DMS53 treated with DMSO at 0.1 percent for 48 hours (cell line): ENCODE data around the gene TPSD1.
"Not testable (repeated sequence)": the region's sequence is repeated elsewhere in the genome, so short reads cannot be mapped to it uniquely, and the experiment has no call there.

Source experiments
- DNase-seq: peaks from one replicate; lab custom pipeline; 2025; ENCODE audit not compliant: unreplicated experiment; lab: John Stamatoyannopoulos, UW

TPSD1 gene

DNA sequence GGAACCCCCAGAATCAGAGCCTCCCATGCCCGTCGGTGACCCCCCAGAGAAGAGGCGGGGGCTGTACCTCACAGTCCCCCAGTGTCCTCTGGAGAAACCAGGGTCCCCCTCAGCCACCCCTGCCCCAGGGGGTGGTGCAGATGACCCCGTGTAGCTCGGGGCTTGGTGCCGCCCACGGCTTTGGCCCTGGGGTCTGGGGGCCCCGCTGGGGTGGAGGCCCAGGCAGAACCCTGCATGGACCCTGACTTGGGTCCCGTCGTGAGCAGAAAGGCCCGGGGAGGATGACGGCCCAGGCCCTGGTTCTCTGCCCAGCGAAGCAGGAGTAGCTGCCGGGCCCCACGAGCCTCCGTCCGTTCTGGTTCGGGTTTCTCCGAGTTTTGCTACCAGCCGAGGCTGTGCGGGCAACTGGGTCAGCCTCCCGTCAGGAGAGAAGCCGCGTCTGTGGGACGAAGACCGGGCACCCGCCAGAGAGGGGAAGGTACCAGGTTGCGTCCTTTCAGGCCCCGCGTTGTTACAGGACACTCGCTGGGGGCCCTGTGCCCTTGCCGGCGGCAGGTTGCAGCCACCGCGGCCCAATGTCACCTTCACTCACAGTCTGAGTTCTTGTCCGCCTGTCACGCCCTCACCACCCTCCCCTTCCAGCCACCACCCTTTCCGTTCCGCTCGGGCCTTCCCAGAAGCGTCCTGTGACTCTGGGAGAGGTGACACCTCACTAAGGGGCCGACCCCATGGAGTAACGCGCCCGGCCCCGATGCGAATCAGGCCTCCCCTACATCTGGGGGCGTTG, 34.8 kb upstream of the TPSD1 start:
- no peak for DNase-seq

DNA sequence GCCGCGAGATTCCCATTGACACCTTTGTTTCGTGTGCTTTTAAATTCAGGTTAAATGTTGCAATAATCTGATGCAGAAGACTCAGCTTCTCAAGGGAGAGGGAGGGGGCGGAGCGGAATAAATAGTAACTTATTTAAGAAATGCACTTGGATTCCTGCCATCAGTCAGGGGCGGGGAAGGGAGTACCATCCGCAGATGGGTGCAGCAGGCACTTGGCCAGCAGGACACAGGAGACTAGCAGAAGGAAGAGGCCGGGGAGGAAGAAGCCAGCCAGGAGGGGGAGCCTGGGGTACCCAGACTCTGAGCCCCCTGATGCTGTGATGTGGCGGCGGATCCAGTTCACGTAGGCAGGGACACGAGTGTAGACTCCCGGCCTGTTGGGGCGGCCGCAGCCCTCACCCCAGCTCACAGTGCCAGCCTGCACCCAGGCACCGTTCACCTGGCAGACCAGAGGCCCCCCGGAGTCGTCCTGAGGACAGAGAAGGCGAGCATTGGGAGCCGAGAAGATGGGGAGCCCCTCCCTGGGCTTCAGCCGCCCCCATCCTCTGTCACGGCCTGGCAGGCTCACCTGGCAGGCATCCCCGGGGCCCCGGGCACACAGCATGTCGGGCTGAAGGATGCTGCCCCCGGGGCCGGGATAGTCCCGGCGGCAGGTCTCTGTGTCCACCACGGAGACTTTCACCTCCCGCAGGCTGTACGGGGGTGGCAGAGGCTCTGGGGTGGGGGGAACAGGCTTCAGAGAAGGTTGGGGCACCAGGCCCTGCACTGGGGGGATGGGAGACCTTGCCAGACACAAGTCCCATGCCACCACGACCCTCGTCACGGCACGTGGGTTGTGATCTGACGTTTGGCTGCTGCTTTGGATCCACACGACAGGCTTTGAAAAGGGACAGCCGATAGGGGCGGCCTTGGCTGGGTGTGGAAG, 34.0 kb upstream of the TPSD1 start:
- DNase-seq = no peak

DNA sequence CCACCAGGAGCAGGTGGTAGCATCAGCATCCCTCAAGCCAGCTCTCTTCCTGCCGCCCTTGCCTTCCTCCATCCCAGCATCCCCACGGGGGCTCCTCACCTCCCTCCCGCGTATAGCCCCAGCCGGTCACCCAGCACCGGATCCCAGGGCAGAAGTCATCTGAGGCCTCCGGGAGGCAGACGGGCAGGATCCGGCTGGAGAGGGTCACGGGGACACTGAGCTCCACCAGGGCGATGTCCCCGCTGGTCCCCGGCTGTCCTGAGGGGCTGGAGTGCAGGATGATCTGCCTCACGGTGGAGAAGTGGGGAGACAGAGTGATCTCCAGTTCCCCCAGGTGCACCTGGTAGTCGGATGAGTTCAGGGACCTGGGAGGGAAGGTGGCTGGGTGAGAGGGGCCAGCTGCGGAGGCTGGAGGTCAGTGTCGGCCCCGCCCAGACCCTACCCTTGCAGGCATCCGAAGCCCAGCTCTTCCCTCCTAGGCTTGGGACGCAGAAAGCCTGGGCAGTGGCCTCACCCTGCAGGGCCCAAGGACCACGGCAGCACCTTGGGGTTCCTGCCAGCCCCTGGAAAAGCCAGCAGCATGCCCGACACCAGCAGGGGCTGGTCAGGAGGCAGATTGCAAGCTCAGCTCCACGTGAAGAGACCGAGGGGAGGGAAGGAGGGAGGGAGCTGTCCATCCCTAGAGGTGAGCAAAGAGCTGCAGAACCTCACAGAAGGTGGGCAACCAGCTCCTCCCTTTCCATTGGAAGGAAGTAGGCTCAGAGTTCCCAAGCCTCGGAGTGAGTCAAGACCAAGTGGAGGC, 33.1 kb upstream of the TPSD1 start:
- no peak for DNase-seq

DNA sequence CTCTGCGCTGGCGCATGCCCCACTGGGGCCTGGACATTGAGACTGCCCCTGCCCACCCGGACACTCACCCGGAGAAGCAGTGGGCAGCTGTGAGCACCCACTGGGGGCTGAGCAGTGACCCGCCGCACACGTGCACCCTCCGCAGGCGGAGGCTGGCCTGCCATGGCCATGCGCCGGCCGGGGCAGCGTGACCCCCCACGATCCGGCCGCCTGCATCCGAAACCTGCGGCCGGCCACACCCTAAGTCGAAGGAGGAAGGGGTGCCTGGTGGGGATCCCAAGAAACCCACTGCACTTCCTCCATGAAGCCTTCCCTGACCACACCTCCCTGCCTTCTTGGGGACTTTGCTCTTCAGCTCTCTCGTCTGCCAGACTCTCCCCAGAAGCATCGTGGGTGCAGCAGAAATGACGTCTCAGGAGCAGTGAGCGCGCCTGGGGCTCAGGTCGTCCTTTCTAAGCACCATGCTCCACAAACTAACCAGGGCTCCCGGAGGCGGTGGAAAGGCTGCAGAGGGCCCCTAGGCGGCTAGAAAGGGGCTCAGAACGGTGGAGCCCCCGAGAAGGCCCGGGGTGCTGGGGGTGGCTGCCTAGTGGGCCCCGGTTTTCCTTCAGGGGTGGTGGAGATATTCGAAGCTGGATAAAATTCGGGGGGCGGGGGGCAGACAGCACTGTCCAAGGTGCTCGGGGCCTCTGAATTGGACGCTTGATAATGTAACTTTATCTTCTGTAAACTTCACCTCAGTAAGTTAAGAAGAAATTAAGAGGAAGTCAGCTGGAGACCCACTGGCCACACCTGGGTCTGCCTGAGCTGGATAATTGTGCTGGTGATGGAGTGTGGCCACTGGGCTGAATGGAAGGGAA, 32.3 kb upstream of the TPSD1 start:
- no peak for DNase-seq

DNA sequence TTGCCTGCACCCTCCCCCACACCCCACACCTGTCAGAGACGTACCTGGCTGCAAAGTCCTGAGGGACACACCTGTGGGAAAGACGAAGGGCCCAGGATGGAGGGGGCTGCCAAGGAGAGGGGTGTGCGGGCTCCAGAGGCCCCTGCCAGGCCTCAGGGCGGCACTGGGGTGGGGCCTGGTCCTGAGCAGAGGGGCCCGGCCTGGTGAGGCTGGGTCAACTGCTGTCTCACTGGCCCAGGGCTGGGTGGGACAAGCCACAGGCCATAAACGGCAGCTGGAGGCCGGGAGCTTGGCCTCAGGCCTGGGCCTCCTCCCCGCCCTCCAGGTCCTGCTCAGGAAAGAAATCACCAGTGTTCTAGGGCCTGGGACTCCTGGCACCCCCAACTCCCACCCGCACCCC, 31.3 kb upstream of the TPSD1 start:
- DNase-seq = no peak

DNA sequence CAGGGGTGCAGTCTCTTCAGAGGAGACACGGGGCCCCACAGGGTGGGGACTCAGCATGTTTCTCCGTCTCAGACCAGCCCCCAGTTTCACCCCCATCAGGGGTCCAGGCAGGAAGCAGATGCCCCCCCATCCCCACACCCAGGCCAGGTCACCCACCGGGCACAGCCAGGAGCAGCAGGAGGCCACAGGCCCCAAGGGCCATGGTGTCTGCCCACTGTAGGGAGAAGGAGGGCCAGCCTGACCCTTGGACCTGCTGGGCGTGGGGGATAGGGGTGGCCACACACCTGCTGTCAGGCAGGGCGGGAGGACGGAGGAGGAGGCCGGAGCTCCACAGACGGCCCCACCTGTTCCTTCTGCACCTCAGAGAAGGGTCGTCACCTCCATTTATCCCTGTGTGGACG, 30.8 kb upstream of the TPSD1 start, which contains the start of gene TPSG1:
Gene TPSG1, minus strand, starts transcription at position 218 of the 401 bp plus-strand sequence. Its CDS starts 16 bp downstream, at position 202.
- DNase-seq = no peak

DNA sequence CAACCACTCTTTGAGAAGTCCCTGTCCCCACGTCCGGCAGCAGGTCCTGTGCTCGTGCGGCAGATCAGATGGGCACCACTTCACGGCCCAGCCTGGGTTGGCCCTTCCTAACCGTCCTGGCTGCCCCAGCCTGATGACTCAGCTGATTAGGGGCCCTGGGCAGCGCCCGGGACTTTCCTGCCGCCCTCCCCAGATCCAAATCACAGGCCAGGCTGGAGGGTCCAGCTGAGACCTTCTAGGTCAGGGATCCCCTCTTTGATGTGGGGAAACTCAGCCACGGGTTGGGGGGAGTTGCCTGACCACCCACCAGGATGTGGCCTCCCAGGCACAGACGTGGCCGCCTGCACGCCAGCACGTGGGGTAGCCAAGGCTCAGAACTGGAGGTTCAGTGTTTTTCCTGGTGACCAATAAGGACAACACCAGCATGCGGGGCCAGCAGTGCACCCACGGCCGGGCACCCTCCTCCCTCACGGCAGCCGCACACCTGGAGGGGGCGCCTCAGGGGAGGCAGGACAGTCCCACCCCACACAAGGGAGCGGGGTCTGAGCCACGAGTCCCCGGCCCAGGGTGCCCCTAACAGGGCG, 30.0 kb upstream of the TPSD1 start:
- DNase-seq = not testable (repeated sequence)

DNA sequence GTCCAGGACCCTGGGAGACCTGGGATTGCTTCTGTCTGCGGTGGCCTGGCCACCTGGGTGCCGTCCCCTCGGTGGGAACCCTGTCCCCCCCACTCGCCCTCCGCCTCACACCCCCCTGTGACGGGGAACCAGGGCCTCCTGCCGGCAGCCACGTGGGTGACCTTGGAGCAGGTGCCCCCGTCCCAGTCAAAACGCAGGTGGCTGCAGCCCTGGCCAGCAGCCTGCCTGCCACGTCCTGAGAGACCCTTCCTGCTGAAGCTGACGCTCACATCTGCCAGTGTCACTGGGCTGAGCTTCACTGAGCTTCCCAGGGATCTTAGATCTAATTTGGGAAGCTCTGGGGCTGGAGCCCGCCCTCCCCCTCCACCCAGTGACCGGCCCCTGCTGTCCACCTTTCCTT, 29.2 kb upstream of the TPSD1 start:
- not testable (repeated sequence) for DNase-seq

DNA sequence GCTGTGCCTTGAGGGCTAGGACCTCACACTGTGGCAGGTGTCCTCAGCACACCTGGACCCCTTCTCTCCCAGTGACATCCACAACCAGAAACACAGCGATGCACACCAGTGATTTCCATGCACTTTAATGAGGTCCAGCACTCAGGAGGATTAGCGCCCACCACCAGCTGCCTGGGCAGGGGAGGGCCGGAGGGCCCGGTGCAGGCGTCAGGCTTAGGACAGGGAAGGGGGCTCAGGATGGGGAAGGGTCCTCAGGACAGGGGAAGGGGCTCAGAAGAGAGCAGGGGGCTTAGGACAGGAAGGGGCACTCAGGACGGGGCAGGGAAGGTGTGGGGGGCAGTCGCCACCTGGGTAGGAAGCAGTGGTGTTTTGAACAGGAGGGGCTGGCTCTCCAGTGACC, 27.6 kb upstream of the TPSD1 start:
- DNase-seq = not testable (repeated sequence)

DNA sequence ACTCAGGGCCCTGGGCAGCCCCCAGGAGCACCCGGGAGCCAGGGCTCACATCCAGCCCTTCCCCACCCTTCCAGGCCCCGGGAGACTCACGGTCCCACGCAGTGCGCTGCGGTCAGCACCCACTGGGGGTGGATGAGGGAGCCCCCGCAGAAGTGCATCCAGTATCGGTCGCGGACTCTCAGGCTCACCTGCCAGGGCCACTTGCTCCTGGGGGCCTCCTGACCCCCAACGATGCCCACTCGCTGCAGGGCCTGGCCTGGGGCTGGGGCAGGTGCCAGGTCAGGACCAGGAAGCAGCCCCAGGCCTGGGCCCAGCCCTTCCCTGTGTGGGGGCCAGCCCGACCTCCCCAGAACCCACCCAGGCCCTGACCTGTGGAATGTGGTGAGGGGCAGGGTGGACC, 26.4 kb upstream of the TPSD1 start:
- DNase-seq = not testable (repeated sequence)

DNA sequence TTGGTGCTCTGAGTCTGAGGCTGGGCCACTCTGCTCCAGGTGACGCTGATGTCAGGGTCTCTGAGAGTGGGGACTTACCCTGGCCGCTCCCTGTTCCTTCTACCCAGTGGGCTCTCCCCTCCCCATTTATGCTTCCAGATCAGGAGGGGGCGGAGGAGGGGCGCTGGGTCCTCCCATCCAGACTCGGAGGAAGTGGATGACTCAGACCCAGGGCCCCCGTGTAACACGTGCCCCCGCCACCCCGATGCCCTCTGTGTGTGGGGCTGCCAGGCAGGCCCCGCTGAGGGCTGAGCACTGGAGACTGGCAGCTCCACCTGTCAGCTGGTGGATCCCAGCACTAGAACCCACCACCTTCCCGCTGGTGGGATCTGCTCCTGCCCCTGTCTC, 25.8 kb upstream of the TPSD1 start, which contains the start of gene TPSB2:
Gene TPSB2, minus strand, starts transcription at position 101 of the 387 bp plus-strand sequence. CDS start 233 bp downstream, outside the sequence.
- DNase-seq = not testable (repeated sequence)

DNA sequence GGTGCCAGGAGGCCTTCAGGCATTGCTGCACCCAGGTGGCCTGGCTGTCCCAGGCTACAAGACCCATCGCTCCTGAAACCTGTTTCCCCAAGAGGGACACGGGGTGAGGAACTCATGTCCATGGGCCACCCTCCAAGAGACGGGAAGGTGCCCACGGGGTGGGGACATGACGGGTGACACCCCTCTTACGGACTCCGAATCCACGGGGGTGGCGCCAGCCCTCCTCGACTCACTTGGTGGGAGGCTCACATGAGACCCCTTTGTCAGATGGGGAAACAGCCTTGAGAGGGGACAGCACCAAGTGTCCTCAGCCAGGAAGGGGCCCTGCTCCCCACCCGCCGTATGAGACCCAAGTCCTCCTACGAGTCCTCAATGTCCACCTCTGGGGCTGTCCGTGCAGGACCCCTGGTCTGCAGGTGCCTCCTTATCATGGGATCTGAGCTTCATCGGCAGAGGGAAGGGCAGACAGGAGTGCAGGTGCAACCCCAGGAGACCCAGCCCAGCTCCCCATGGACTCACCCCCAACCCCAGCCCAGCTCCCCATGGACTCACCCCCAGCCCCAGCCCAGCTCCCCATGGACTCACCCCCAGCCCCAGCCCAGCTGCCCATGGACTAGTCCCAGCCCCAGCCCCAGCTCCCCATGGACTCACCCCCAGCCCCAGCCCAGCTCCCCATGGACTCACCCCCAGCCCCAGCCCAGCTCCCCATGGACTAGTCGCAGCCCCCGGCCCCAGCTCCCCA, 25.2 kb upstream of the TPSD1 start:
- not testable (repeated sequence) for DNase-seq

DNA sequence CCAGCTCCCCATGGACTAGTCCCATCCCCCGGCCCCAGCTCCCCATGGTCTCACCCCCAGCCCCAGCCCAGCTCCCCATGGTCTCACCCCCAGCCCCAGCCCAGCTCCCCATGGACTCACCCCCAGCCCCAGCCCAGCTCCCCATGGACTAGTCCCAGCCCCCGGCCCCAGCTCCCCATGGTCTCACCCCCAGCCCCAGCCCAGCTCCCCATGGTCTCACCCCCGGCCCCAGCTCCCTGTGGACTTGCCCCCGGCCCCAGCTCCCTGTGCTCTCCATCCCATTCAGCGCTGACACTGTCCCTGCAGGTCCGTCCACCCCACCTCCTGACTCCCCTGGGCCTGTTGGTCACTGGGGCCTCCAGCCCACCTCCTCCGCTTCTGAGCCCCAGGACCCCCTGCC, 24.6 kb upstream of the TPSD1 start:
- not testable (repeated sequence) for DNase-seq

DNA sequence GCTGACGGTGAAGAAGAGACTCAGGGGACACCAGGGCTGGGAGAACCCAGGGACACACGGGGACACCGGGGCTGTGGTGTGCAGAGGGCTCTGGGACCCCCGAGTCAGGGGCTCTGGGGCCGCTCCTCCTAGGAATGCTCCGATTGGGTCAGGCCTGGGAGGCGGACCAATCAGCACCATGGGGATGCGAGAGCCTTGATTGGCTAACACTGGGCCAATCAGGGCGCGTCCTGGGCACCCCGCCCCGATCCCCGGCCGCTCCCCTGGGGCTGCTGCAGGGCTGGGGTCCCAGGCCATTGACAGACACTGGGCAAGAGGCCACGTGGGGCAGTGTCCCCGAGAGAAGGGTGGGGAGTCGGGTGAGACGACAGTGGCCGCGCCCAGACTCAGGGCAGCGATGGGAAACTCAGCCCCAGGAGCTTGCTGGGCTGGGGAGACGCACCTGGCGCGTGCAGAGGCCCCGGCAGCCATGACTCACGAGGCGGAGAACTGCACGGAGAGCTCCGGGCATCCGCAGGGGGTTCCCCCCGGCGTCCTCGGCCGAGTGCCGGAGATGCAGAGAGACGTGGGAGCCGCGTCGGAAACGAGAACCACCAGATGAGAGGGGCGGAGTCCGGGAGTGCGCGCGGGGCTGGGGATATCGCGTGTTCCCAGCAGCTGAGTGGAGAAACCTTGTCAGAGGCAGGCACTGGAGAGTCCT, 23.7 kb upstream of the TPSD1 start:
- DNase-seq = not testable (repeated sequence)

DNA sequence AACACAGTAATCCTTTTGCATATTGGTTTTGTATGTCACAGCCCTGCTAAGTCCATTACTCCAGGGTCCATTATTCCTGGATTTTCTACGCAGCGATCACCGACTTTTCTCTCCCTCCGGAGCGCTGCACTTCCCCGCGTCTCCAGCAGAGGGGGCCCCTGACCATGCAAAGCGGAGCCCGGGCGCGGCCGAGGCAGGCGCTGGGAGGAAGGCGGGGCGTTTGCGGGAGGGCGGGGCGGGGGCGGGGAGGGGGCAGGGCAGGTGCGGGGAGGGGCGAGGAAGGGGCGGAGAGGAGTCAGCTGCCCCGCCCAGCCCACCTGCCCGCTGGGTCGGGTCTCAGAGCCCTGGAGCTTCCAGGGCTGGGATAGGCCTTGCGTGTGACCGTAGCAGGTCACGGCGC, 19.2 kb upstream of the TPSD1 start:
- not testable (repeated sequence) for DNase-seq

DNA sequence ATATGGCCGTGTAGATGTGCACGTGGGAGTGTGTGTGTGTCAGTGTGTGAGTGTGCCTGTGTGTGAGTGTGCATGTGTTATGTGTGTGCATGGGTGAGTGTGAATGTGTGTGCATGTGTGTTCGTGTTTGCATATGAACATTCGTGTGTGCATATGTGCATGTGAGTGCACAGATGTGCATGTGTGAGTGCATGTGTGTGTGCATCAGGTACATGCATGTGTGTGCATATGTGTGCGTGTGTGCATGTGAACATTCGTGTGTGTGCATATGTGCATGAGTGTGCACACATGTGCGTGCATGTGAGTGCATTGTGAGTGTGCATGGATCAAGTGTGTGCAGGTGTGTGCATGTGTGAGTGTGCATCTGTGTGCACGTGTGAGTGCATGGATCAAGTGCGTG, 17.9 kb upstream of the TPSD1 start:
- DNase-seq = no peak

DNA sequence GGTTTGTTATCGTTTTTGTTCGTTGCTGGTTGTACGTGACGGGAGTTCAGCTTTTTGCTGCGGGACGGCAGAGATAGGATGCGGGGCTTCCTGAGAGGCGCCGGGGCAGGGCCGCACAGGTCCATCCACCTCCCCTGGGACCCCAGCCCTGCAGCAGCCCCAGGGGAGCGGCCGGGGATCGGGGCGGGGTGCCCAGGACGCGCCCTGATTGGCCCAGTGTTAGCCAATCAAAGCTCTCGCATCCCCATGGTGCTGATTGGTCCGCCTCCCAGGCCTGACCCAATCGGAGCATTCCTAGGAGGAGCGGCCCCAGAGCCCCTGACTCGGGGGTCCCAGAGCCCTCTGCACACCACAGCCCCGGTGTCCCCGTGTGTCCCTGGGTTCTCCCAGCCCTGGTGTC, 17.0 kb upstream of the TPSD1 start:
- DNase-seq = not testable (repeated sequence)

DNA sequence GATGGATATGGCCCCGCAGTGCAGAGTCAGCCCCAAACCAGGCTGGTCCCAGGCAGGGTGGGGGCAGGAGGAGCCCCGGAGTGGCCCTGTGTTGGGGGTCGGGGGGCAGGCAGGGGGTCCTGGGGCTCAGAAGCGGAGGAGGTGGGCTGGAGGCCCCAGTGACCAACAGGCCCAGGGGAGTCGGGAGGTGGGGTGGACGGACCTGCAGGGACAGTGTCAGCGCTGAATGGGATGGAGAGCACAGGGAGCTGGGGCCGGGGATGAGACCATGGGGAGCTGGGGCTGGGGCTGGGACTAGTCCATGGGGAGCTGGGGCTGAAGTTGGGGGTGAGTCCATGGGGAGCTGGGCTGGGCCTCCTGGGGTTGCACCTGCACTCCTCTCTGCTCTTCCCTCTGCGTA, 16.3 kb upstream of the TPSD1 start:
- not testable (repeated sequence) for DNase-seq
